Heart right ventricle (tissue), 16 donors: ENCODE results near the gene EVX1. TPM values are rescaled to one million over a fixed set of nuclear protein-coding genes. Genes with fewer than 3 reads are reported as not detected.

ENCODE experiments used
- ATAC-seq, 8 donors: fragments of 200-7000 bp; cut with Tn5 transposase; one replicate each; pipeline ENCODE4 v1.9.1; 2020; ENCODE audit warnings: mild to moderate bottlenecking in 8 of 8, moderate library complexity in 8 of 8, moderate number of reproducible peaks in 1 of 8
- DNase-seq, 2 donors: peaks; one replicate each; pipeline ENCODE4 v3.0.0-alpha.2; 2020
- H3K27ac ChIP-seq, 10 donors: fragments of 200-600 bp; sonication (generic) in 2 of 10; one replicate each; pipeline versions ENCODE4 v1.5.0 to v1.8.0; 2020 to 2022; ENCODE audit warnings: mild to moderate bottlenecking in 3 of 10
- H3K27me3 ChIP-seq, 7 donors: fragments of 200-600 bp; one replicate each; pipeline ENCODE4 v1.8.0; 2021 to 2022; ENCODE audit warnings: mild to moderate bottlenecking in 2 of 7
- H3K36me3 ChIP-seq, 9 donors: fragments of 200-600 bp; sonication (generic) in 1 of 9; one replicate each; pipeline versions ENCODE4 v1.5.0 to v1.8.0; 2020 to 2022; ENCODE audit warnings: mild to moderate bottlenecking in 2 of 9
- H3K4me1 ChIP-seq, 9 donors: fragments of 200-600 bp; sonication (generic) in 1 of 9; one replicate each; pipeline versions ENCODE4 v1.5.0 to v1.8.0; 2020 to 2022; ENCODE audit warnings: mild to moderate bottlenecking in 4 of 9
- H3K4me3 ChIP-seq, 10 donors: fragments of 200-600 bp; sonication (generic) in 2 of 10; one replicate each; pipeline versions ENCODE4 v1.5.0 to v1.8.0; 2020 to 2022; ENCODE audit warnings: mild to moderate bottlenecking in 7 of 10, moderate library complexity in 2 of 10
- H3K9me3 ChIP-seq, 11 donors: fragments of 200-600 bp in 10 of 11; sonication (generic) in 2 of 11; one replicate each; pipeline versions ENCODE4 v1.5.0 to v1.8.0; 2013 to 2022; ENCODE audit warnings: mild to moderate bottlenecking in 2 of 11, control low read depth in 1 of 11, moderate library complexity in 1 of 11
- WGBS, 2 donors: extraction: QIAGEN DNeasy Blood & Tissue Kit; methylation state at CpG; one replicate each; pipeline ENCODE4 v1.1.7; 2013; ENCODE audit warnings: inconsistent platforms in 1 of 2; 5-methylcytosine and 5-hydroxymethylcytosine counted together
- intact Hi-C, 10 donors: fragments of 100-400 bp; cut with DNase I; formaldehyde crosslinking; loops; one replicate each; pipeline versions ENCODE4 v1.11.1 to v1.14.2; 2022
- polyA plus RNA-seq, 2 donors: library from polyadenylated mRNA; stranded (reverse); fragments of 200-250 nt; gene quantifications; one replicate each; pipeline ENCODE4 v1.2.3, GENCODE V29; 2013
- total RNA-seq, 10 donors: library from RNA; stranded (reverse); fragmentation: NEBNext Ultra II Directional in 3 of 10; extraction: Animal tissue kit (Norgen Biotek cat#: 25700) in 3 of 10; gene quantifications; one replicate each; pipeline versions ENCODE4 v1.2.1 to v1.2.4, GENCODE V29; 2021 to 2023
- TF ChIP-seq, protein P1 (sequence below), 9 donors: fragments of 200-600 bp; sonication (generic) in 2 of 9; IDR thresholded peaks; one replicate each; pipeline versions ENCODE4 v1.5.0 to v1.8.0; 2021 to 2022; ENCODE audit warnings: antibody characterized with exemption in 9 of 9, mild to moderate bottlenecking in 5 of 9, moderate library complexity in 1 of 9
- donor health status: Arrhythmogenic right ventricular cardiomyopathy.
- donor health status: ischemic (EF 13 %, LVEDD 7.1; RV severe dilation, severe dysfunction).
- donor health status: healthy with polysubstance abuse.
- donor health status: DM: no; HTN: yes; CAD: no.
- donor health status: DM: no; HTN: no; CAD: no.
- donor health status: ischemic (EF 25% LVEDD 6.9; RV normal size, moderate dysfunction).
- donor health status: ischemic (EF 25% LVEDD 5.7; RV mildly dilated, moderate dysfunction).
- donor health status: healthy.
- donor health status: DM: yes; HTN: yes; CAD: no.
- donor health status: Ischemic cardiomyopathy.
- donor health status: ischemic (EF 35%, LVEDD 5.7; RV mildly dilated, moderate dysfunction).
- donor health status: nonischemic (EF 11% LVEDD 7.7; RV severe dilation, severe dysfunction).
- donor health status: DM: yes; HTN: yes; CAD: no.
- donor health status: PGD.
- donor health status: ischemic (EF 29% LVEDD 5.4; RV normal size, mild dysfunction).
- donor health status: nonischemic (EF 23%, LVEDD 6.1; RV moderate dilation, normal function).

The EVX1 gene
- total and polyA plus RNA-seq, 12 donors, result not detected

DNA sequence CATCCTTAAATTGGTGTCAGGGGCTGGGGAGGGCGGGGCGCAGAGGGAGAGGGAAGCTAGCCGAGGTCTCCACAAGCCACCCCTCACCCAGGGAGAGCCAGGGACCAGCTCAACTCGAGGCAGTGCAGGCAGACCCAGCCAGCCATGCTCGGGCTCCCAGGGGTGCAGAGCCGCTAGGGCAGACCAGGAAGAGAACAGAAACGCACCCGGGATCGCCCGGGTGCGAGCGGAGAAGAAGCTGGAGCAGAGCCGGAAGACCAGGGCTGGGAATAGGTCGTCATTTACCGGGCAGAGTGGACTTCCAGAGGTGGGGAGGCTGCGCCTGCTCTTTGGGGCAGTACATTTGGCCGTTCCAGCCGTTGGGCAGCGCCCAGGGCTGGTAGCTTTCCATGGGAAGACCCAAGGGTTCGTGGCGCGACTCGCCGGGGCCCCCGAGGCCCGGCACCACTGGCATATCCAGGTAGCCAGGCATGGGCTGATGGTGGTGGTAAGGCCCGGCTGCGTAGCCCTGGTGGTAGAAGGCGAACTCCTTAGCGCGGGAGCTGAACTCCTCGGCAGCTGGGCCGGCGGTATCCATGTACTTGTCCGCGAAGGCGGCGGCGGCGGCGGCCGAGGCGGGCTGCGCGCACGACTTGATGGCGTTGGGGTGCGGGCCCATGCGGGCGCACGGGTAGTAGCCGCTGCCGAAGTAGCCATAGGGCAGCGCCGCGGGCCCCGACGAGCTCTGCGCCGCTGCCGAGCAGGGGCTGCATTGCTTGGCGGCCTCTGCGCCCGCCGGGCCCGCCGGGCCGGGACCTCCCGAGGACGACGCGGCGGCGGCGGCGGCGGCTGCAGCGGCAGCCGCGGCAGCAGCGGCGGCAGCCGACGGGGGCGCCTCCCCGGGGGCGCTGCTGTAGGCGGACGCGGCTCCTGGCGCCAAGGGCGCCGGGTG, 43.5 kb upstream of the EVX1 start:
- no peaks in the 10 kb centered on the region for H3K36me3 ChIP-seq
- TF ChIP-seq, protein P1, sequence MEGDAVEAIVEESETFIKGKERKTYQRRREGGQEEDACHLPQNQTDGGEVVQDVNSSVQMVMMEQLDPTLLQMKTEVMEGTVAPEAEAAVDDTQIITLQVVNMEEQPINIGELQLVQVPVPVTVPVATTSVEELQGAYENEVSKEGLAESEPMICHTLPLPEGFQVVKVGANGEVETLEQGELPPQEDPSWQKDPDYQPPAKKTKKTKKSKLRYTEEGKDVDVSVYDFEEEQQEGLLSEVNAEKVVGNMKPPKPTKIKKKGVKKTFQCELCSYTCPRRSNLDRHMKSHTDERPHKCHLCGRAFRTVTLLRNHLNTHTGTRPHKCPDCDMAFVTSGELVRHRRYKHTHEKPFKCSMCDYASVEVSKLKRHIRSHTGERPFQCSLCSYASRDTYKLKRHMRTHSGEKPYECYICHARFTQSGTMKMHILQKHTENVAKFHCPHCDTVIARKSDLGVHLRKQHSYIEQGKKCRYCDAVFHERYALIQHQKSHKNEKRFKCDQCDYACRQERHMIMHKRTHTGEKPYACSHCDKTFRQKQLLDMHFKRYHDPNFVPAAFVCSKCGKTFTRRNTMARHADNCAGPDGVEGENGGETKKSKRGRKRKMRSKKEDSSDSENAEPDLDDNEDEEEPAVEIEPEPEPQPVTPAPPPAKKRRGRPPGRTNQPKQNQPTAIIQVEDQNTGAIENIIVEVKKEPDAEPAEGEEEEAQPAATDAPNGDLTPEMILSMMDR (IDR thresholded peaks at IDR 0.05), result no peak
- peak overlapping the region in 5 of 10 donors; percentile 3 to 27 (median 18) for H3K4me3 ChIP-seq
- H3K9me3 ChIP-seq, result no peaks in the 10 kb centered on the region
- H3K27ac ChIP-seq, result no peak overlapping the region
- peaks cover 44 to 98% (median 97%) of the 10 kb centered on the region in 7 donors for H3K27me3 ChIP-seq
- peaks cover 0 to 37% (median 20%) of the 10 kb centered on the region in 9 donors for H3K4me1 ChIP-seq
- ATAC-seq (peak in 1 of 8 donors; percentile 10), DNase-seq (no peak)
- 1 to 3% methylated on average over 80 to 93 of the region's 93 CpGs for whole genome bisulfite sequencing, 2 donors
- intact Hi-C loops, result loop anchor here (5.0 to 10.0 kb wide), 11 partner anchors 378 to 898 kb away; no protein-coding TSS in a partner anchor

DNA sequence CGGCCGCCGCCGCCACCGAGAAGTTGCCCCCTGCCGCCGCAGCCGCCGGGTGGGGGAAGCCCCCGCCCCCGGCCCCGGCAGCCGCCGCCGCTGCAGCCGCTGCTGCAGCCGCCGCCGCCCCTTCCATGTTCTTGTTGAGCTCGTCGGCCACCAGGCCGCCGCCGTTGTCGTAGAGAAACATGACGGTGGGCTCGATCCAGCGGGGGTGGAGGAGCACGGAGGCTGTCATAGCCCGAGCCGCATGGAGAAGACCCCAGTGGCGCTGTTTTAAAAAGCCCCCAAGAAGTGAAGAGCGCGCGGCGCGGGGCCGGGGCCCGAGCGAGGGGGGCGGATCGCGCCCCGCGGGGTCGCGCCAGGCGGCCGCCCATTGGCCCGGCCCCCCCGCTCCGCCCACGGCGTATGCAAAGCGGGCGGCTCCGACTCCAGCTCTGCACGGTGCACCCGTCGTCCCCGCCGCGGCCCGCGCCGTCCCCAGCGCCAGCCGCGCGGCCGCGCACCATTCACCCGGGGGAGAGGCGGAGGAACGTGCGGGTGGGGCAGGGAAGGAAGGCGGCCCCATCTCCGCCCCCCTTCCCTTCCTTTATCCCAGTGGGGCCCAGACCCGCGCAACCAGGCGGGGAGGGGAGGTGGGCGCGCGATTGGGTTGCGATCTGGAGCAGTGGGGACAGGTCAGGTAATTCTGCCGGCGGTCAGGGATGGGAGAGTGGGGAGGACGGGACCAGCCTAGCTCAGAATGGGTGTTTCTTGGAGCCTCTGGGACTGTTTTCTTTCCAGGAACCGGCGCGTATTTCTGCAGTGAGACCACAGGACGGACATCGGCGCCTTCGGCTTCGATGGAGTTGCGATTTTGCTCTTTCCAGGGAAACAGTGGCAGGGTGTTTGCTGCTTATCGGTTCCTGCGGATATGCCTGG, 42.5 kb upstream of the EVX1 start, which contains the start of gene HOXA13:
Gene HOXA13, minus strand, starts transcription at position 243 of the 912 bp plus-strand sequence. Its CDS starts 14 bp downstream, at position 229.
- no peak for DNase-seq
- H3K36me3 ChIP-seq, result no peaks in the 10 kb centered on the region
- H3K4me1 ChIP-seq, result peaks cover 0 to 42% (median 24%) of the 10 kb centered on the region in 9 donors
- no peaks in the 10 kb centered on the region for H3K9me3 ChIP-seq
- H3K4me3 ChIP-seq, result peak within 1 kb of the TSS in 8 of 10 donors; percentile 14 to 44 (median 31)
- H3K27ac ChIP-seq, result no peak within 1 kb of the TSS
- TF ChIP-seq, protein P1 (IDR thresholded peaks at IDR 0.05), result no peak
- peaks cover 51 to 98% (median 97%) of the 10 kb centered on the region in 7 donors for H3K27me3 ChIP-seq
- intact Hi-C loops, result loop anchor here (5.0 to 10.0 kb wide), 14 partner anchors 377 to 897 kb away; no protein-coding TSS in a partner anchor
- peak in 4 of 8 donors; percentile 18 to 55 (median 32) for ATAC-seq
- WGBS, 2 donors, result 2% methylated on average over 76 to 97 of the region's 99 CpGs

DNA sequence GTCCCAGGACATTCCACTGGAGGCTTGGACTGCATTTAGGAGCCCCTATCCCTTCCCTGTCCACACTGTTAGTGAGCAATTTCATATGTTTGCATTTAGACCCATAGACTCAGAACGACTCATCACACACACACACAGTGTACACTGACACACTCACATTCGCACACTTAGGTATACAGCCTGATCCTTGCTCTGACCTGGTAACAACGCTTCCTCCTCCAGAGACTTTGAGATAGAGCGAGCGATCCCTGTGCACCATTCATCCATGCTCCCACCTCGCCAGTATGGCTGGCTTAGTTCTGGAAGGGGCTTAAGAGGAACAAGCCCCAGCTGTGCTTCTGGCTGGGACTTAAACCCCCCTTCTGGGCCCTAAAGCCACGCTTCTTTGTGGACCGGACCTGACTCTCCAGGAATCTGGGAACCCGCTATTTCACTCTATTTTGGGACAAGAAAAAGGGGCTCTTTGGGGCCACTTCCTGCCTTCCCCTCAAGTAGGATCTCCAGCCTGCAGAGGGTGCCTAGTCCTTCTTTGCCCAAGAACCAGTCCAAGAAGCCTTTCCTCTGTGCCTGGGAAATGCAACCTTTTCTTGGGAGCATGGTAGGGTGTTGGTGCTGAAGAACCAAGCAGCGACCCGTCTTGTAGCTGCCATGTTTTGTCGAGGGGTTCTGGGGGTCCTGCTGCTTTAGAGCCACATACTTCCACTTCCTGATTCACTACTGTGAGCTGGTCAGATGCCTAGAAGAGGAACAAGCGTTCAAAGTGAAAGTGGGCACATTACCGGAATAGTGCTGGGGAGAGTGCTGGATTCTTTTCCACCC, 41.6 kb upstream of the EVX1 start:
- no peak for DNase-seq
- Histone ChIP-seq H3K4me3 (peak overlapping the region in 4 of 10 donors; percentile 19 to 44 (median 38)), H3K27ac (no peak overlapping the region), H3K4me1 (peaks cover 0 to 50% (median 32%) of the 10 kb centered on the region in 9 donors), H3K36me3 (no peaks in the 10 kb centered on the region), H3K9me3 (no peaks in the 10 kb centered on the region), H3K27me3 (peaks cover 60 to 98% (median 97%) of the 10 kb centered on the region in 7 donors)
- intact Hi-C loops, result loop anchor here in 6 of 10 donors (10.0 kb wide), 5 partner anchors 384 to 894 kb away; no protein-coding TSS in a partner anchor
- TF ChIP-seq, protein P1 (IDR thresholded peaks at IDR 0.05), result no peak
- peak in 3 of 8 donors; percentile 15 to 56 (median 43) for ATAC-seq
- WGBS, 2 donors, result 6 to 14% methylated on average over 14 of the region's 14 CpGs
